Gastroesophageal sphincter (tissue), 4 donors: ENCODE data around the gene COL5A1. TPM values are rescaled to one million over a fixed set of nuclear protein-coding genes. Genes with fewer than 3 reads are reported as not detected.

Source experiments
- ATAC-seq: fragments of 150-250 bp; one replicate; pipeline ENCODE4 v1.9.1; 2016; ENCODE audit warnings: mild to moderate bottlenecking, moderate library complexity
- H3K27ac ChIP-seq, 4 donors: fragments of 200-600 bp; sonication (generic) in 3 of 4; 1 replicate in 3 of 4; 2 replicates in 1 of 4; pipeline ENCODE4 v1.5.1; 2016 to 2019
- H3K27me3 ChIP-seq: fragments of 200-600 bp; sonication (generic); one replicate; pipeline ENCODE4 v1.5.1; 2019
- H3K36me3 ChIP-seq, 2 donors: fragments of 200-600 bp; sonication (generic); one replicate each; pipeline ENCODE4 v1.5.1; 2019; ENCODE audit warnings: control low read depth in 1 of 2
- H3K4me1 ChIP-seq, 3 donors: fragments of 200-600 bp; sonication (generic); 1 replicate in 2 of 3; 2 replicates in 1 of 3; pipeline ENCODE4 v1.5.1; 2016 to 2019; ENCODE audit warnings: control low read depth in 2 of 3
- H3K4me3 ChIP-seq, 2 donors: fragments of 200-600 bp; sonication (generic); one replicate each; pipeline ENCODE4 v1.5.1; 2019; ENCODE audit warnings: mild to moderate bottlenecking in 1 of 2, moderate library complexity in 1 of 2
- H3K9me3 ChIP-seq, 3 donors: fragments of 200-600 bp; sonication (generic); one replicate each; pipeline ENCODE4 v1.5.1; 2017 to 2019; ENCODE audit warnings: control low read depth in 2 of 3
- EP300 ChIP-seq: sonication (generic); formaldehyde crosslinking; IDR thresholded peaks from one replicate; pipeline ENCODE4 v1.6.1; 2017; ENCODE audit warnings: antibody characterized with exemption, mild to moderate bottlenecking
- POLR2A ChIP-seq, 2 donors: fragments of 450-650 bp; IDR thresholded peaks; one replicate each; pipeline ENCODE4 v1.6.1; 2017; ENCODE audit warnings: antibody characterized with exemption in 2 of 2, mild to moderate bottlenecking in 2 of 2, moderate library complexity in 1 of 2
- POLR2AphosphoS5 ChIP-seq: sonication (generic); formaldehyde crosslinking; IDR thresholded peaks from one replicate; pipeline ENCODE4 v1.6.1; 2017; ENCODE audit warnings: antibody characterized with exemption
- WGBS, 2 donors: methylation state at CpG; one replicate each; pipeline ENCODE4 v1.1.5; 2018; ENCODE audit warnings: low coverage in 1 of 2; 5-methylcytosine and 5-hydroxymethylcytosine counted together
- total RNA-seq, 4 donors: library from RNA; depleted of rRNA; stranded (reverse); fragments of >200 nt; gene quantifications; one replicate each; pipeline ENCODE4 v1.1.0, GENCODE V29; 2016
- TF ChIP-seq, protein P1 (sequence below), 4 experiments: fragments of 200-600 bp in 2 of 4; fragments of 450-650 bp in 2 of 4; sonication (generic) in 1 of 4; IDR thresholded peaks; one replicate each; pipeline ENCODE4 v1.5.1; 2017 to 2019; ENCODE audit warnings: antibody characterized with exemption in 4 of 4, mild to moderate bottlenecking in 2 of 4, moderate library complexity in 2 of 4

COL5A1 gene
- total RNA-seq, 4 donors from 2014 or later, result 48.5 to 86.4 (median 74.9) TPM

DNA sequence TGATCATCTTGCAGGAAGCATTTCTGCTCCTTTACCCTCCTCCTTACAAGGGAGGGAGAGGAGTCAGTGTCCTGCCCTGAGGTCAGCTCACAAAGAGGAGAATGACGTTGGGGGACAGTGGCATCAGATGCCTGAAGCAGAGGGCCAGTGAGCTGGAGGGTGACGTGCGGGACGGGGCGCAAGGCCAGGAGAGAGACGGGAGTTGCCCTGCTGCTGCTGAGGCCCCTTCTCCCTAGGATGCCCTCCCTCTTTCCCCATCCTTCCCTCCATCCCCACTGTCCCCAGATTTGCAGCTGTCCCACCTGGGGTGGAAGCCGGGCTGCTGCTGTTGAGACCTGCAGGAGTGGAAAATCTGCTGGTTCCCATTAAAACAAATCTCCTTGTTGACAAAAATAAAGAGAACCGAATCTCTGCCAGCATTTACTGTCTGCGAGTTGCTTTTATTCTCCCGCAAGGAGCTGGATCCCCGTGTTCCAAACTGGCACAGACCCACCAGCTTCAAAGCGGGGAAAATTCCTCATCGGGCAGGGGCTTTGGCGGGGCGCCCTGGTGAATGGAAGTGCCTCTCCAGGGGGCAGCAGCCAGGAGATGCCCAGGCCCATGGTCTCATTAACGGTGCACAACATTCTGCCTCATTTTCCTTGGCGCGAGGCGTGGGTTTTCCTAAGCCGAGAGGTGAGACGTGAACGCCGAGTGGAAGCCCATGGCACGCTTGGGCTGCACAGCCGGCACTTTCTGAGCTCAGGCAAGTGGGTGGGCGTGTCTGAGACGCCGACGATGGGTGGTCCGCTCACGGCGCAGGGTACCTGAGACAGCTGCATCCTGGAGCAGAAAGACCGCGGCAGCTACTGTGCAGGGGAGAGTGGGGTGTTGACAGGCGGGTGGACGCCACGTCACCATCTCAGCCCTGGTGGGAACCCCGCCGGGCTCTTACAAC is 13.9 kb upstream of the COL5A1 start:
- TF ChIP-seq, protein P1, sequence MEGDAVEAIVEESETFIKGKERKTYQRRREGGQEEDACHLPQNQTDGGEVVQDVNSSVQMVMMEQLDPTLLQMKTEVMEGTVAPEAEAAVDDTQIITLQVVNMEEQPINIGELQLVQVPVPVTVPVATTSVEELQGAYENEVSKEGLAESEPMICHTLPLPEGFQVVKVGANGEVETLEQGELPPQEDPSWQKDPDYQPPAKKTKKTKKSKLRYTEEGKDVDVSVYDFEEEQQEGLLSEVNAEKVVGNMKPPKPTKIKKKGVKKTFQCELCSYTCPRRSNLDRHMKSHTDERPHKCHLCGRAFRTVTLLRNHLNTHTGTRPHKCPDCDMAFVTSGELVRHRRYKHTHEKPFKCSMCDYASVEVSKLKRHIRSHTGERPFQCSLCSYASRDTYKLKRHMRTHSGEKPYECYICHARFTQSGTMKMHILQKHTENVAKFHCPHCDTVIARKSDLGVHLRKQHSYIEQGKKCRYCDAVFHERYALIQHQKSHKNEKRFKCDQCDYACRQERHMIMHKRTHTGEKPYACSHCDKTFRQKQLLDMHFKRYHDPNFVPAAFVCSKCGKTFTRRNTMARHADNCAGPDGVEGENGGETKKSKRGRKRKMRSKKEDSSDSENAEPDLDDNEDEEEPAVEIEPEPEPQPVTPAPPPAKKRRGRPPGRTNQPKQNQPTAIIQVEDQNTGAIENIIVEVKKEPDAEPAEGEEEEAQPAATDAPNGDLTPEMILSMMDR (IDR thresholded peaks at IDR 0.05), result no peak
- TF ChIP-seq POLR2AphosphoS5 (no peak), POLR2A (IDR thresholded peaks at IDR 0.05) (no peak), EP300 (no peak)
- WGBS, 2 donors, result 61 to 75% methylated on average over 8 to 10 of the region's 39 CpGs
- H3K4me3 ChIP-seq, result no peak overlapping the region
- no peaks in the 10 kb centered on the region for H3K9me3 ChIP-seq
- H3K27me3 ChIP-seq, result no peaks in the 10 kb centered on the region
- H3K36me3 ChIP-seq, result no peaks in the 10 kb centered on the region
- H3K27ac ChIP-seq, result no peak overlapping the region
- no peak for ATAC-seq
- H3K4me1 ChIP-seq, result no peaks in the 10 kb centered on the region

DNA sequence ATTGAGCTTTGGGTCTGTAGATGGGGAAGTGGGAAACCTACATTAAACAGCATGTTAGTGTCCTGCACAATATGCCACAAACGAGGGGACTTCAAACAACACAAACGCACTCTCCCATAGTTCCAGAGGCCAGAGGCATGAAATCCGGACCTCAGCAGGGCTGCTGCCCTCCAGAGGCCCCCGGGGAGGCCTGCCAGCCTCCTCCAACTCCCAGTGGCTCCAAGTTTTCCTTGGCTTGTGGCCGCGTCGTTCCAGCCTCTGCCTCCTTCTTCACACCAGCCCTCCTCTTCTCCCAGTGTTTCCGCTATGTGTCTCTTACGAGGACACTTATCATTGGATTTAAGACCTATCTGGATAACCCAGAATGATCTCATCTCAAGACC is 13.3 kb upstream of the COL5A1 start:
- Histone ChIP-seq H3K4me1 (no peaks in the 10 kb centered on the region), H3K27me3 (no peaks in the 10 kb centered on the region), H3K36me3 (no peaks in the 10 kb centered on the region), H3K4me3 (no peak overlapping the region), H3K9me3 (no peaks in the 10 kb centered on the region), H3K27ac (no peak overlapping the region)
- WGBS, 2 donors, result 87 to 97% methylated on average over 8 of the region's 9 CpGs
- TF ChIP-seq POLR2A (IDR thresholded peaks at IDR 0.05) (no peak), POLR2AphosphoS5 (no peak), EP300 (no peak)
- TF ChIP-seq, protein P1 (IDR thresholded peaks at IDR 0.05), result no peak
- no peak for ATAC-seq

DNA sequence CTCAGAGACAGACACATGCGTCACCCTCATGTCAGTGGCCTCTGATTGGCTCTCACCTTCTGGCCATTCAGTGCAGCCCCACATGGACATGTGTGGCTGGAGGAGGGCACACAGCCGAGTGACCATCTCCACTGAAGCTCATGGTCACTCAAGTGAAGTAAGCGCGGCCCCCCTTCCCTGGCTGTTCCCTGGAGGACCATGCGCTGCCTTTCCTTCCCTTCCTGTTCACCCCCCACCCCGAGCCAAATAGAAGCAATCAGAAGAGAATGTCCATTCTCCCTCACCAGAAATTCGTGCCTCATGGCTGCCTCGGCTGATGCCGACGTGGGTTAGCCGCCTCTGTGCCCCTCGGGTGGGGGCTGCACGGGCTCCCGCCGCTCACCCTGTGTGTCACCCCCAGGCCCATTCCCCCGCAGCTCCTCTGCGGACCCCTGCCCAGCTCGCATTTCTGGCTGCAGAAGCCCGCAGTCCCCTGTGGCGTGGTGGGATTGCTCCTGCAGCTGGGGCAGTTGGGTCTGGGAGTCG is 12.5 kb upstream of the COL5A1 start:
- 72 to 100% methylated on average over 2 to 10 of the region's 21 CpGs for WGBS, 2 donors
- no peaks in the 10 kb centered on the region for H3K27me3 ChIP-seq
- H3K9me3 ChIP-seq, result no peaks in the 10 kb centered on the region
- no peak for ATAC-seq
- H3K27ac ChIP-seq, result no peak overlapping the region
- no peaks in the 10 kb centered on the region for H3K4me1 ChIP-seq
- no peak overlapping the region for H3K4me3 ChIP-seq
- no peaks in the 10 kb centered on the region for H3K36me3 ChIP-seq
- TF ChIP-seq POLR2AphosphoS5, result no peak
- TF ChIP-seq, protein P1 (IDR thresholded peaks at IDR 0.05), result no peak
- TF ChIP-seq EP300, result no peak
- TF ChIP-seq POLR2A (IDR thresholded peaks at IDR 0.05), result no peak

DNA sequence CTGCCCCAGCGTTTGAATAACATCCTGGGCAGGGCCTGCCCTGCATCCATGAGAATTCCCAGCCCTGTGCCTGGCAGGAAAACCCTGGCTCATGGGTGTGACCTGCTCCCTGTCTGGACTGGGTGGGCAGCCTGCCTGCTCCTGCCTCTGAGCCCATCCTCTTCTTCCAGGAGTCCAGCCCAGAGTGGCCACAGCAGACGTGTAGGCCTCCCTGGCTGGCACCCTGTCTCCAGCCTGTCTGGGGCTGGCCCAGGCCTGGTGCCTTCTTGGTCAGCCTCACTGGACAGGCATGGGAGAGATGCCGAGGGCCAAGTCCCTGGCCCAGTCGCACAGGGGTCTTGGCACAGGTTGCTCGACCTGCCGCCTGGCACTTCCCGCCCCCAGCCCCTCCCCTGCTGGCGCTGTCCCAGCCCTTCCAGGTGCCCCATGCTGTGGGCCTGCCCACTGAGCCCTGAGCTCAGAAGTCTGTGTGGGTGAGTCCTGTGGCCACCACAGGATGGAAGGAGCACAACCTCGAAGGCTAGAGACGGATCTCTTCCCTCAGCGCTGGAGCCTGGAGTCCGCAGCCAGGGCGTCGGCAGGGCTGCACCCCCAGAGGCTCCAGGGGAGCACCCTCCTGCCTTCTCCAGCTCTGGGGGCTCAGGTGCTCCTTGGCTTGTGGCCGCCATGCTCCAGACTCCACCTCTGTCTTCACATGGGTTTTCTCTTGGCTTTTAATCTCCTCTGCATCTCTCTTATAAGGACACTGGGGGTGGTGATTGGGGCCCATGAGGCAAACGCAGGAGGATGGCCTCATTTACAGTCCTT is 11.8 kb upstream of the COL5A1 start:
- 67 to 79% methylated on average over 1 to 2 of the region's 16 CpGs for WGBS, 2 donors
- H3K9me3 ChIP-seq, result no peaks in the 10 kb centered on the region
- H3K4me1 ChIP-seq, result no peaks in the 10 kb centered on the region
- TF ChIP-seq, protein P1 (IDR thresholded peaks at IDR 0.05), result no peak
- TF ChIP-seq POLR2A (IDR thresholded peaks at IDR 0.05), result no peak
- no peak for TF ChIP-seq POLR2AphosphoS5
- TF ChIP-seq EP300, result no peak
- no peak overlapping the region for H3K27ac ChIP-seq
- no peak for ATAC-seq
- no peaks in the 10 kb centered on the region for H3K27me3 ChIP-seq
- no peaks in the 10 kb centered on the region for H3K36me3 ChIP-seq
- H3K4me3 ChIP-seq, result no peak overlapping the region
